Thoracic aorta (tissue), 2 donors: ENCODE results near the gene HKDC1. TPM values are rescaled to one million over a fixed set of nuclear protein-coding genes. Genes with fewer than 3 reads are reported as not detected.

Experiments used
- ATAC-seq: fragments of 150-250 bp; one replicate; pipeline ENCODE4 v1.8.0; 2017; ENCODE audit warnings: low read depth; ENCODE audit not compliant: insufficient number of reproducible peaks, low FRiP score
- DNase-seq: peaks from one replicate; pipeline ENCODE4 v3.0.0-alpha.2; 2020; ENCODE audit warnings: low spot score
- H3K27ac ChIP-seq, 2 donors: fragments of 200-600 bp; sonication (generic); 1 replicate in 1 of 2; 2 replicates in 1 of 2; pipeline ENCODE4 v1.5.1; 2016; ENCODE audit warnings: mild to moderate bottlenecking in 2 of 2, moderate library complexity in 2 of 2
- H3K27me3 ChIP-seq: fragments of 200-600 bp; sonication (generic); replicated peaks from 2 replicates; pipeline ENCODE4 v1.6.0; 2016; ENCODE audit warnings: mild to moderate bottlenecking; ENCODE audit not compliant: insufficient read depth
- H3K36me3 ChIP-seq: fragments of 200-600 bp; sonication (generic); one replicate; pipeline ENCODE4 v1.5.1; 2016
- H3K4me1 ChIP-seq, 2 donors: fragments of 200-600 bp; sonication (generic); 1 replicate in 1 of 2; 2 replicates in 1 of 2; pipeline versions ENCODE4 v1.5.1 to v1.6.0; 2016; ENCODE audit warnings: low read depth in 2 of 2, mild to moderate bottlenecking in 1 of 2; ENCODE audit not compliant: control insufficient read depth in 1 of 2
- H3K4me3 ChIP-seq: fragments of 200-600 bp; sonication (generic); 2 replicates; pipeline ENCODE4 v1.5.1; 2016; ENCODE audit warnings: mild to moderate bottlenecking
- H3K9me3 ChIP-seq: fragments of 200-600 bp; sonication (generic); 2 replicates; pipeline ENCODE4 v1.5.1; 2016
- total RNA-seq, 2 donors: library from RNA; depleted of rRNA; stranded (reverse); fragments of >200 nt; gene quantifications; one replicate each; pipeline versions ENCODE4 v1.1.0 to v1.2.3, GENCODE V29; 2016
- TF ChIP-seq, protein P1 (sequence below): fragments of 200-600 bp; sonication (generic); IDR thresholded peaks from one replicate; pipeline ENCODE4 v1.5.1; 2019; ENCODE audit warnings: antibody characterized with exemption

HKDC1 gene
- total RNA-seq, 2 donors from 2014 or later = 0.14 TPM; not detected in 1

DNA sequence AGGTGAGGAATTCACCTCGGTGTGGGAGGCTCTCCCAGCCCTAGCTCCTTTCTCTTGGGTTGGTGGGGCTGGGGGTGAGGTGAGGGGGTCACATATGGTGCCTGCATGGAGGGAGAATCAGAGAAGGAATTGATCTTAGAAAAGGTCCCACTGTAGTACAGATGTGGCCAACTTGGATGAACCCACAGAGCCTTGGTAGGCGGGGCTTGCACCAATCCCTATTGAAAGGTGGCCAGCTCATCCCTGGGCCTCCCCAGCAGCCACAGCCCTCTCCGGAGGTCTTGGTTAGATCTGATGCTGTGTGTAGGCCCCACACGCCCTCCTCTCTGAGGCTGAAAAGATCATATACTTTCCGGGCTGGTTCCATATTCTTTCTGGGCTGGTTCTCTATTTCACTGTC is 19.0 kb downstream of the HKDC1 start:
- Histone ChIP-seq H3K4me1 (peaks cover 12 to 26% of the 10 kb centered on the region in 2 donors), H3K9me3 (no peaks in the 10 kb centered on the region), H3K27ac (peak overlapping the region; percentile 10 to 38), H3K27me3 (no peaks in the 10 kb centered on the region), H3K36me3 (no peaks in the 10 kb centered on the region), H3K4me3 (no peak overlapping the region)
- ATAC-seq (no peak), DNase-seq (no peak)
- TF ChIP-seq, protein P1, sequence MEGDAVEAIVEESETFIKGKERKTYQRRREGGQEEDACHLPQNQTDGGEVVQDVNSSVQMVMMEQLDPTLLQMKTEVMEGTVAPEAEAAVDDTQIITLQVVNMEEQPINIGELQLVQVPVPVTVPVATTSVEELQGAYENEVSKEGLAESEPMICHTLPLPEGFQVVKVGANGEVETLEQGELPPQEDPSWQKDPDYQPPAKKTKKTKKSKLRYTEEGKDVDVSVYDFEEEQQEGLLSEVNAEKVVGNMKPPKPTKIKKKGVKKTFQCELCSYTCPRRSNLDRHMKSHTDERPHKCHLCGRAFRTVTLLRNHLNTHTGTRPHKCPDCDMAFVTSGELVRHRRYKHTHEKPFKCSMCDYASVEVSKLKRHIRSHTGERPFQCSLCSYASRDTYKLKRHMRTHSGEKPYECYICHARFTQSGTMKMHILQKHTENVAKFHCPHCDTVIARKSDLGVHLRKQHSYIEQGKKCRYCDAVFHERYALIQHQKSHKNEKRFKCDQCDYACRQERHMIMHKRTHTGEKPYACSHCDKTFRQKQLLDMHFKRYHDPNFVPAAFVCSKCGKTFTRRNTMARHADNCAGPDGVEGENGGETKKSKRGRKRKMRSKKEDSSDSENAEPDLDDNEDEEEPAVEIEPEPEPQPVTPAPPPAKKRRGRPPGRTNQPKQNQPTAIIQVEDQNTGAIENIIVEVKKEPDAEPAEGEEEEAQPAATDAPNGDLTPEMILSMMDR = no peak

DNA sequence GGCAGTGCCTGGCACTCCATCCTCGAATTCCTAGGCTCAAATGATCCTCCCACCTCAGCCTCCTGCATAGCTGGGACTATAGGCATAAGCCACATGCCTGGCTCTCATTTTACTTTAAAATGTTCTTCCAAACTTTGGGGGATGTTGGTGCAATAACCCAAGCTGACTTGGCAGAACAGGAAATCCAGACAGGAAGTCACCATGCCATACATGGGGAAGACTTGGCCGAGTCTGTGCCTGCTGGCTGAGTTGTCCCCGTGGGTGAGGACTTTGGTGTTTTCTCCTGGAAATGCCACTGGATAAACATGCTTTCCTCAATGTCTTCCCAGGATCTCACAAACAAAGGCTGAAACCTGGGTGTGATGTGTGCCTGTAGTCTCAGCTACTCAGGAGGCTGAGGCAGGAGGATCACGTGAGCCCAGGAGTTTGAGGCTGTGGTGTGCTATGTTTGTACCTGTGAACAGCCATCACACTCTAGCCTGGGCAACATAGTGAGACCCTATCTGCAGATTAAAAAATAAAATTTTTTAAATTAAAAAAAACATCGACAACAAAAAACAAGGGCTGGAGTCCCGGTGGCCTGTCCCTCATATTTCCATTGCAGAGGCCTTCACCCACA is 19.8 kb downstream of the HKDC1 start:
- TF ChIP-seq, protein P1 = no peak
- ATAC-seq = no peak
- peaks cover 12 to 26% of the 10 kb centered on the region in 2 donors for H3K4me1 ChIP-seq
- no peak overlapping the region for H3K4me3 ChIP-seq
- H3K9me3 ChIP-seq = no peaks in the 10 kb centered on the region
- no peak for DNase-seq
- no peaks in the 10 kb centered on the region for H3K36me3 ChIP-seq
- no peaks in the 10 kb centered on the region for H3K27me3 ChIP-seq
- peak overlapping the region; percentile 10 to 27 for H3K27ac ChIP-seq

DNA sequence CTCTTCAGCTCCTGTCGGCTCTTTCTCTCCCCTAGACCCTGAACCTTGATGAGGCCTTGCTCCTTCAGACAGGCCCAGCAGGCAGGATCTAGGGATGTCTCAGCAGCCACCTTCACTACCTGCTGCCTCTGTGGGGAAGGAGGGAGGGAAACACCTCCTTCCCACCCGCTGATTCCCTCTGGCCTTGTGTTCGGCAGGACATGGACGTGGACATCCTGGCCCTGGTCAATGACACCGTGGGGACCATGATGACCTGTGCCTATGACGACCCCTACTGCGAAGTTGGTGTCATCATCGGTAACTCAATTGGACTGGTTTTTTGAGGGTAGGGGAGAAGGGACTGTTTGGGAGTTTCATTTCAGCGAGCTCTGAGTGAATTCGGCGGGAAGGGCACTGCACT is 20.3 kb downstream of the HKDC1 start:
- Histone ChIP-seq H3K27me3 (no peaks in the 10 kb centered on the region), H3K27ac (peak overlapping the region; percentile 4 to 27), H3K9me3 (no peaks in the 10 kb centered on the region), H3K4me3 (no peak overlapping the region), H3K36me3 (no peaks in the 10 kb centered on the region), H3K4me1 (peaks cover 12 to 26% of the 10 kb centered on the region in 2 donors)
- TF ChIP-seq, protein P1 = no peak
- ATAC-seq (no peak), DNase-seq (no peak)

DNA sequence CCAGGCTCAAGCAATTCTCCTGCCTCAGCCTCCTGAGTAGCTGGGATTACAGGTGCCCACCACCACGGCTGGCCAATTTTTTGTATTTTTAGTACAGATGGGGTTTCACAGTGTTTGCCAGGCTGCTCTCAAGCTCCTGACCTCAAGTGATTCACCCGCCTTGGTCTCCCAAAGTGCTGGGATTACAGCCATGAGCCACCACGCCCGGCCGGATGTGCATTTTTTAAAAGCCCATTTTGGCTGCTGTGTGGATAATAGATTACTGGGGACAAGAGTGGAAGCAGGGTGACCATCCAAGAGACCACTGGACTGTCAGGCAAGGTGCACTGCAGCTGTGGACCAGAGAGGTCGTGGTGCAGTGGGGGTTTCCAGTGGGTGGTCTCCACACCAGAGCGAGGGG is 21.4 kb downstream of the HKDC1 start:
- H3K27ac ChIP-seq = peak overlapping the region in 1 of 2 donors; percentile 30
- TF ChIP-seq, protein P1 = no peak
- ATAC-seq (no peak), DNase-seq (no peak)
- no peaks in the 10 kb centered on the region for H3K9me3 ChIP-seq
- peaks cover 12 to 26% of the 10 kb centered on the region in 2 donors for H3K4me1 ChIP-seq
- H3K27me3 ChIP-seq = no peaks in the 10 kb centered on the region
- no peak overlapping the region for H3K4me3 ChIP-seq
- H3K36me3 ChIP-seq = no peaks in the 10 kb centered on the region

DNA sequence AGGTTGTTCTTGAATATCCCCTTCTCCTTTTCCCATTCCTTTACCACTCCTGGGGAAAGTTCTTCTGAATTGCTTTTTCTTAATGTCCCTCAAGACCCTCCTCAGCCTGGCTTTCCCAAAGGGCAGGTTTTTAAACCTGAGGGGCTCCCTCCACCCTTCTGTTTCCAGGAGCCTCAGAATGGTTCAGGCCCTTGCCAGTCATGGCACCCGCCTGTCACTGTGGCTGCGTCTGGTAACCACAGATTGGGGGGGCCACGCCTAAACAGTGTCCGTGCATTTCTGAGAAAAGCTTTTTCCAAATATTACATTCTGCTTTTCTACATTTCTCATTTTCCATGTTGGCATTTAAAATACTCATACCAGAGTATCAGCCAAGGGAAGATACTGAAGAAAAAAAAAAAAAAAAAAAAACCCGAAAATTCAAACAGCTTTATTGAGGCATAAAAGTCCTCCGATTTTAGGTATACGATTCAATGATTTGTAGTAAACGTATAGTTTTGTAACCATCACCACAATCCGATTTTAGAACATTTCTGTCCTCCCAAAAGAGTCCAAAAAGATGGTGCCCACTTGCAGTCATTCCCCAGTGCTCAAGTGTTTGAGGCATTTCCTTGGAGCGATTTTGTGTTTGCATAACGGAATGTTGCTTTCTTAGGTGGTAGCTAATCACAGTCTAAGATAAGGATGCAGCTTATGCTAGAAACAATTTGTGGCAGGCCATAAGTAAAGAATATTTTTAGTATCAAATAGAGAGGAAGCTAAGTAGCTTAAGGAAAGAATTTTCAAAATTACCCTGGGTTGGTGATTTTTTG is 22.1 kb downstream of the HKDC1 start:
- H3K9me3 ChIP-seq = no peaks in the 10 kb centered on the region
- TF ChIP-seq, protein P1 = no peak
- no peaks in the 10 kb centered on the region for H3K27me3 ChIP-seq
- no peak overlapping the region for H3K4me3 ChIP-seq
- ATAC-seq = no peak
- H3K4me1 ChIP-seq = peaks cover 12 to 26% of the 10 kb centered on the region in 2 donors
- no peaks in the 10 kb centered on the region for H3K36me3 ChIP-seq
- no peak for DNase-seq
- peak overlapping the region in 1 of 2 donors; percentile 30 for H3K27ac ChIP-seq
